DND-41 (cell line): ENCODE data around the gene CYP2S1.

Experiments used
- ATAC-seq: fragments of 200-7000 bp; cut with Tn5 transposase; 3 replicates; pipeline ENCODE4 v1.9.1; 2021; ENCODE audit warnings: low read depth; ENCODE audit not compliant: insufficient read depth
- DNase-seq: peaks from one replicate; pipeline ENCODE4 v3.0.0-alpha.2; 2020
- H2AFZ ChIP-seq: 2 replicates; pipeline ENCODE4 v1.6.0; 2012; ENCODE audit warnings: low read depth, low read length
- H3K27ac ChIP-seq: 2 replicates; pipeline ENCODE4 v1.5.1; 2012; ENCODE audit warnings: low read length, inconsistent platforms
- H3K27me3 ChIP-seq: fragments of 200-600 bp; sonication (generic); 2 replicates; pipeline ENCODE4 v1.6.0; 2012; ENCODE audit warnings: low read length, mild to moderate bottlenecking, inconsistent platforms; ENCODE audit not compliant: insufficient read depth, poor library complexity
- H3K36me3 ChIP-seq: 2 replicates; pipeline ENCODE4 v1.5.1; 2012; ENCODE audit warnings: low read length, inconsistent platforms; ENCODE audit not compliant: insufficient read depth
- H3K4me1 ChIP-seq: 2 replicates; pipeline ENCODE4 v1.5.1; 2012; ENCODE audit warnings: mild to moderate bottlenecking, low read length; ENCODE audit not compliant: insufficient read depth
- H3K4me2 ChIP-seq: 2 replicates; pipeline ENCODE4 v1.6.0; 2012; ENCODE audit warnings: mild to moderate bottlenecking, moderate library complexity, low read length, inconsistent platforms; ENCODE audit not compliant: insufficient read depth
- H3K4me3 ChIP-seq, 2 experiments: fragments of 200-600 bp in 1 of 2; shearing (Covaris generic) in 1 of 2; 2 replicates each; pipeline ENCODE4 v1.5.1; 2012 to 2016; ENCODE audit warnings: inconsistent platforms in 2 of 2, low read length in 2 of 2, mild to moderate bottlenecking in 2 of 2, low read depth in 1 of 2, moderate library complexity in 1 of 2
- H3K79me2 ChIP-seq: 2 replicates; pipeline ENCODE4 v1.6.0; 2012; ENCODE audit warnings: low read length, inconsistent platforms; ENCODE audit not compliant: insufficient read depth
- H3K9ac ChIP-seq: 2 replicates; pipeline ENCODE4 v1.6.0; 2012; ENCODE audit warnings: low read depth, mild to moderate bottlenecking, inconsistent platforms, low read length, moderate library complexity
- H3K9me3 ChIP-seq: 2 replicates; pipeline ENCODE4 v1.5.1; 2012; ENCODE audit warnings: low read length, moderate library complexity, mild to moderate bottlenecking, inconsistent platforms; ENCODE audit not compliant: insufficient read depth, severe bottlenecking
- H4K20me1 ChIP-seq: 2 replicates; pipeline ENCODE4 v1.6.0; 2012; ENCODE audit warnings: low read length; ENCODE audit not compliant: insufficient read depth
- EZH2 ChIP-seq: IDR thresholded peaks from 3 replicates; pipeline ENCODE4 v1.6.1; 2012; ENCODE audit warnings: borderline replicate concordance, low read depth, mild to moderate bottlenecking, moderate library complexity, low read length, inconsistent platforms; ENCODE audit not compliant: severe bottlenecking
- TF ChIP-seq, protein P1 (sequence below): IDR thresholded peaks from 2 replicates; pipeline ENCODE4 v1.5.1; 2012; ENCODE audit warnings: borderline replicate concordance, low read length, moderate library complexity, mild to moderate bottlenecking; ENCODE audit not compliant: poor library complexity, severe bottlenecking; ENCODE audit errors: extremely low read depth

Gene CYP2S1

GRCh38 chr19:41221514-41222205 is 28.6 kb downstream of the CYP2S1 start:
- TF ChIP-seq, protein P1, sequence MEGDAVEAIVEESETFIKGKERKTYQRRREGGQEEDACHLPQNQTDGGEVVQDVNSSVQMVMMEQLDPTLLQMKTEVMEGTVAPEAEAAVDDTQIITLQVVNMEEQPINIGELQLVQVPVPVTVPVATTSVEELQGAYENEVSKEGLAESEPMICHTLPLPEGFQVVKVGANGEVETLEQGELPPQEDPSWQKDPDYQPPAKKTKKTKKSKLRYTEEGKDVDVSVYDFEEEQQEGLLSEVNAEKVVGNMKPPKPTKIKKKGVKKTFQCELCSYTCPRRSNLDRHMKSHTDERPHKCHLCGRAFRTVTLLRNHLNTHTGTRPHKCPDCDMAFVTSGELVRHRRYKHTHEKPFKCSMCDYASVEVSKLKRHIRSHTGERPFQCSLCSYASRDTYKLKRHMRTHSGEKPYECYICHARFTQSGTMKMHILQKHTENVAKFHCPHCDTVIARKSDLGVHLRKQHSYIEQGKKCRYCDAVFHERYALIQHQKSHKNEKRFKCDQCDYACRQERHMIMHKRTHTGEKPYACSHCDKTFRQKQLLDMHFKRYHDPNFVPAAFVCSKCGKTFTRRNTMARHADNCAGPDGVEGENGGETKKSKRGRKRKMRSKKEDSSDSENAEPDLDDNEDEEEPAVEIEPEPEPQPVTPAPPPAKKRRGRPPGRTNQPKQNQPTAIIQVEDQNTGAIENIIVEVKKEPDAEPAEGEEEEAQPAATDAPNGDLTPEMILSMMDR, result no peak
- no peak for TF ChIP-seq EZH2
- Histone ChIP-seq H3K27ac (no peak overlapping the region), H3K4me3 (no peak overlapping the region), H3K4me1 (no peaks in the 10 kb centered on the region), H3K9ac (no peak overlapping the region), H4K20me1 (no peaks in the 10 kb centered on the region; the same call in 1 of the 2 replicates), H3K79me2 (no peaks in the 10 kb centered on the region), H2AFZ (no peak overlapping the region), H3K4me2 (no peak overlapping the region), H3K36me3 (no peaks in the 10 kb centered on the region), H3K27me3 (peaks cover 19% of the 10 kb centered on the region), H3K9me3 (no peaks in the 10 kb centered on the region)
- DNase-seq (no peak), ATAC-seq (no peak)

GRCh38 chr19:41222240-41222639 is 29.2 kb downstream of the CYP2S1 start:
- TF ChIP-seq, protein P1, result no peak
- TF ChIP-seq EZH2, result no peak
- H3K36me3 ChIP-seq, result no peaks in the 10 kb centered on the region
- H3K4me3 ChIP-seq, result no peak overlapping the region
- no peaks in the 10 kb centered on the region for H3K4me1 ChIP-seq
- no peaks in the 10 kb centered on the region for H3K79me2 ChIP-seq
- no peak for DNase-seq
- H3K27ac ChIP-seq, result no peak overlapping the region
- H3K9me3 ChIP-seq, result no peaks in the 10 kb centered on the region
- H3K9ac ChIP-seq, result no peak overlapping the region
- ATAC-seq, result no peak
- no peak overlapping the region for H2AFZ ChIP-seq
- H3K4me2 ChIP-seq, result no peak overlapping the region
- H4K20me1 ChIP-seq, result no peaks in the 10 kb centered on the region; the same call in 1 of the 2 replicates
- peaks cover 20% of the 10 kb centered on the region for H3K27me3 ChIP-seq

DNA sequence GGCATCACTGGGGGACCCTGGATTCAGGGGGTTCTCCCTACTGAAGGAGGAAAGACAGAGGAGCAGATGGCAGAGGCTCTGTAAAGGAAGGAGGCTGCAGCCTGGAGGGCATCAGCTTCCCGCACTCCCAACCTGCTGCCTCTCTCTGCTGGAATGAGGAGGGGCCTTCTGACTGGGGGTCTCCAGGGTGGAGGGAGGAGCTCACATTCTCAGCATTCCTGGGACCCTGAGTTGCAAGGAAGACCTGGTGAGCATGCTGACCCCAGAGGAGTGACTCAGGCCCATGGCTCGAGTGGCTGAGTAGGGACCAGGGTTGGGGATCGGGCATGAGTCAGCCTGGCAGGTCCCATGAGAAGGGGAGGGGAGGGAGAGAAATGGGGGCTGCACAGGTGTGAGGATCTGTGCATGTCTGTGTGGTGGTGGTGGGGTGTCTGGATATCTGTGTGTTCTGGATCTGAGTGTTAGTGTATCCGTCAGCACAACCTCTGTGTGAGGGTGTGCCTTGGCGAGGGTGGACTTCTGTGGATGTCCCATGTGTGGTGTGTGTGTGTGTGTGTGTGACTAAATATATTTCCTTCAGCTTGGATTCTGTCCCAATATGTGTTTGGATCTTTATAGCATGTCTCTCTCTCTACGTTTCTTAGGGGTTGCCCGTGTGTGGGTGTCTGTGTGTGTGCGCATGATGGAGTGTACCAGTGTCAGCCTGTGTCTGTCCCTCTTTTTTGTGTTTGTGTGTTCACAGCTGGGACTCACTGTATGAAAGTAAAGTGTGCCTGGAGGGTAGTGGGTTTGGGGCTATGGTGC is 30.6 kb downstream of the CYP2S1 start:
- Histone ChIP-seq H4K20me1 (no peaks in the 10 kb centered on the region; the same call in 1 of the 2 replicates), H3K9ac (no peak overlapping the region), H3K4me2 (no peak overlapping the region), H3K27me3 (peaks cover 20% of the 10 kb centered on the region), H2AFZ (no peak overlapping the region), H3K9me3 (no peaks in the 10 kb centered on the region), H3K27ac (no peak overlapping the region), H3K36me3 (no peaks in the 10 kb centered on the region), H3K4me3 (no peak overlapping the region), H3K4me1 (no peaks in the 10 kb centered on the region), H3K79me2 (no peaks in the 10 kb centered on the region)
- DNase-seq, result no peak
- no peak for ATAC-seq
- TF ChIP-seq, protein P1, result no peak
- no peak for TF ChIP-seq EZH2
